ENCODE measurements around the gene CETP. TPM values are rescaled to one million over a fixed set of nuclear protein-coding genes. Genes with fewer than 3 reads are reported as not detected.

The CETP gene
- total and polyA plus RNA-seq, 2 of the 8 experiments (the other 6 are each of a cell fraction or from before 2014, with no cell fraction given) = not detected

DNA sequence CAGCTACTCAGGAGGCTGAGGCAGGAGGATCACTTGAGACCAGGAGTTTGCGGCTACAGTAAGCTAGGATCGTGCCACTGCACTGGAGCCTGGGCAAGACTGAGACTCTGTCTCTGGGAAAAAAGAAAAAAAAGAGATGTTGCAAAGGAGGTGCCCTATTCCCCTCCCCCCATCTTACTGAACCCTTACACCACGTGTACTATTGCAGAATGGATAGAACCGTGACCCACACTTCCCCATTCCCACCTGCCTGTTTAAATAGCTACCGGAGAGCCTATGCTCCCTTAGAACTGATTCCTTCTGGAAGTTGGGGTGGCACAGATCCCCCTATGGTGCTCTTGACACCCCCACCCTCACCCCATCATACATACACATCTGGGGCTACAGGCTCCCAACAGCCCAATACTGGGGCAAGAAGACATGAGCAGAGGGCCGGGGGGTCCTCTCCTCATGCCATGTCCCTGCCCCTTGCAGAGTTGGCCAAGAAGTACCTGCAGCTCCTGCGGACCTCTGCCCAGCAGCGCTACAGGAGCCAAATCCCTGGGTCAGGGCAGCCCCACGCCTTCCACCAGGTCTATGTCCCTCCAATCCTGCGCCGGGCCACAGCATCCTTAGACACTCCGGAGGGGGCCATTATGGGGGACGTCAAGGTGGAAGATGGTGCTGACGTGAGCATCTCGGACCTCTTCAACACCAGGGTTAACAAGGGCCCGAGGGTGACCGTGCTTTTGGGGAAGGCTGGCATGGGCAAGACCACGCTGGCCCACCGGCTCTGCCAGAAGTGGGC is 63.3 kb downstream of the CETP start:
- Histone ChIP-seq H2BK120ac (replicated peaks; ENCODE audit: low read depth, low read length) (no peak overlapping the region), H3K36me3 (ENCODE audit: control insufficient read depth in 2 of 4, insufficient read depth in 4 of 4, low read length in 3 of 4) (no peaks in the 10 kb centered on the region), H2BK12ac (ENCODE audit: low read depth, low read length) (no peak overlapping the region), H3K79me1 (ENCODE audit: low read depth, low read length) (no peaks in the 10 kb centered on the region), H3K4ac (replicated peaks; ENCODE audit: insufficient read length, low read depth, low read length) (no peak overlapping the region), H3K4me3 (ENCODE audit: extremely low read depth in 1 of 4, insufficient read depth in 2 of 4, low read depth in 3 of 4, low read length in 4 of 4) (no peak overlapping the region), H3K56ac (replicated peaks; ENCODE audit: insufficient read length, low read depth, low read length) (no peak overlapping the region), H3K18ac (ENCODE audit: extremely low read depth, low read length) (no peak overlapping the region), H3K23me2 (ENCODE audit: low read depth, low read length) (peaks cover under 1% of the 10 kb centered on the region; the same call in 1 of the 2 replicates), H3K27ac (ENCODE audit: low read depth, low read length) (no peak overlapping the region), H2AK5ac (ENCODE audit: low read depth, low read length) (no peak overlapping the region), H3K27me3 (replicated peaks in 1 of 4; ENCODE audit: control insufficient read depth in 3 of 4, extremely low read depth in 1 of 4, insufficient read depth in 3 of 4, low read length in 3 of 4) (no peaks in the 10 kb centered on the region), H3K9me3 (ENCODE audit: insufficient read depth in 2 of 2, low read depth in 1 of 2, low read length in 1 of 2) (no peaks in the 10 kb centered on the region), H3K9ac (replicated peaks in 1 of 4; ENCODE audit: extremely low read depth in 1 of 4, low read depth in 3 of 4, low read length in 3 of 4) (no peak overlapping the region), H4K5ac (ENCODE audit: insufficient read length, low read depth, low read length) (no peak overlapping the region), H4K91ac (replicated peaks; ENCODE audit: insufficient read length, low read length) (no peak overlapping the region), H2BK5ac (ENCODE audit: low read depth, low read length) (no peak overlapping the region), H3K14ac (ENCODE audit: insufficient read length) (no peak overlapping the region), H3K4me2 (ENCODE audit: insufficient read depth in 1 of 2, low read depth in 2 of 2, low read length in 2 of 2) (no peak overlapping the region), H3K4me1 (replicated peaks in 1 of 4; ENCODE audit: control insufficient read depth in 3 of 4, insufficient read depth in 4 of 4, low read length in 3 of 4) (no peaks in the 10 kb centered on the region), H2BK20ac (ENCODE audit: low read length) (no peak overlapping the region), H3K23ac (ENCODE audit: insufficient read length) (no peak overlapping the region), H2BK15ac (ENCODE audit: low read length) (no peak overlapping the region), H3K79me2 (ENCODE audit: control insufficient read depth in 1 of 2, insufficient read depth in 2 of 2, low read length in 2 of 2) (no peaks in the 10 kb centered on the region), H2AFZ (ENCODE audit: low read length) (no peak overlapping the region), H4K20me1 (replicated peaks in 1 of 2; ENCODE audit: control insufficient read depth in 1 of 2, insufficient read depth in 2 of 2, low read length in 2 of 2) (no peaks in the 10 kb centered on the region), H4K8ac (ENCODE audit: extremely low read depth, insufficient read depth, low read length) (no peak overlapping the region)
- FAIRE-seq (no peak), DNase-seq (ENCODE audit: low read depth in 1 of 2, low spot score in 2 of 2) (no peak)
- ChIA-PET POLR2A (ENCODE audit: partially characterized antibody) (no interaction called here), CTCF (ENCODE audit: partially characterized antibody) (interaction anchor here (0.9 to 1.7 kb wide), 5 partner anchors 30 to 387 kb away, joined by 3 to 5 read pairs (median 4); no protein-coding TSS in a partner anchor)
- TF ChIP-seq KDM5A (IDR thresholded peaks at IDR 0.05; ENCODE audit: low read length) (no peak), TBP (IDR thresholded peaks at IDR 0.05; ENCODE audit: low read depth, low read length) (no peak), BACH1 (IDR thresholded peaks at IDR 0.05; ENCODE audit: low read length) (no peak), CHD2 (IDR thresholded peaks at IDR 0.05; ENCODE audit: low read length) (no peak), TAF1 (IDR thresholded peaks at IDR 0.05; ENCODE audit: low read depth, low read length) (no peak), SIX5 (IDR thresholded peaks at IDR 0.05; ENCODE audit: low read depth, low read length) (no peak), TCF12 (IDR thresholded peaks at IDR 0.05; ENCODE audit: low read depth, low read length) (no peak), RAD21 (IDR thresholded peaks at IDR 0.05 in 1 of 2, conservative IDR thresholded peaks at IDR 0.05 in 1 of 2; ENCODE audit: low read depth in 2 of 2, low read length in 2 of 2) (no peak), SP4 (IDR thresholded peaks at IDR 0.05; ENCODE audit: low read length) (no peak), RFX5 (IDR thresholded peaks at IDR 0.05; ENCODE audit: borderline replicate concordance, low read depth, low read length) (no peak), GTF2F1 (IDR thresholded peaks at IDR 0.05; ENCODE audit: borderline replicate concordance, low read depth, low read length) (no peak), CHD1 (IDR thresholded peaks at IDR 0.05; ENCODE audit: low read depth, low read length) (no peak), NRF1 (IDR thresholded peaks at IDR 0.05; ENCODE audit: low read depth, low read length) (no peak), FOSL1 (IDR thresholded peaks at IDR 0.05; ENCODE audit: insufficient read depth, low read depth, low read length) (no peak)
- WGBS, 2 experiments (ENCODE audit: extremely low coverage in 1 of 2, insufficient coverage in 1 of 2, insufficient read length in 1 of 2, insufficient replicate concordance in 2 of 2, low coverage in 1 of 2, low lambda C conversion rate in 2 of 2, missing lambda C conversion rate in 1 of 2) = 92% methylated on average over 19 of the region's 19 CpGs; no CpG with 5 or more reads in 1 of the 2 experiments
